ENCODE data around the gene SH3BGRL2. TPM values are rescaled to one million over a fixed set of nuclear protein-coding genes. Genes with fewer than 3 reads are reported as not detected.
A peak's percentile ranks its signal among the peaks of the same experiment; 100 is the strongest.

The SH3BGRL2 gene
- polyA plus RNA-seq, 1 donor = 42.7 TPM

- DNase-seq = no peak
- Histone ChIP-seq H3K36me3 (ENCODE audit: control insufficient read depth, insufficient read depth, low read length) (no peaks in the 10 kb centered on the region), H3K27ac (ENCODE audit: low read length) (no peak overlapping the region), H3K27me3 (ENCODE audit: control insufficient read depth, insufficient read depth, low read length) (no peaks in the 10 kb centered on the region), H3K4me3 (ENCODE audit: low read length) (no peak overlapping the region), H3K9me3 (ENCODE audit: control insufficient read depth, low read depth, low read length) (no peaks in the 10 kb centered on the region), H3K4me1 (ENCODE audit: control insufficient read depth, insufficient read depth, low read length) (peaks cover 12% of the 10 kb centered on the region)
These were observed 3.7 kb upstream of the SH3BGRL2 start for GRCh38 chr6:79627422-79627821.

DNA sequence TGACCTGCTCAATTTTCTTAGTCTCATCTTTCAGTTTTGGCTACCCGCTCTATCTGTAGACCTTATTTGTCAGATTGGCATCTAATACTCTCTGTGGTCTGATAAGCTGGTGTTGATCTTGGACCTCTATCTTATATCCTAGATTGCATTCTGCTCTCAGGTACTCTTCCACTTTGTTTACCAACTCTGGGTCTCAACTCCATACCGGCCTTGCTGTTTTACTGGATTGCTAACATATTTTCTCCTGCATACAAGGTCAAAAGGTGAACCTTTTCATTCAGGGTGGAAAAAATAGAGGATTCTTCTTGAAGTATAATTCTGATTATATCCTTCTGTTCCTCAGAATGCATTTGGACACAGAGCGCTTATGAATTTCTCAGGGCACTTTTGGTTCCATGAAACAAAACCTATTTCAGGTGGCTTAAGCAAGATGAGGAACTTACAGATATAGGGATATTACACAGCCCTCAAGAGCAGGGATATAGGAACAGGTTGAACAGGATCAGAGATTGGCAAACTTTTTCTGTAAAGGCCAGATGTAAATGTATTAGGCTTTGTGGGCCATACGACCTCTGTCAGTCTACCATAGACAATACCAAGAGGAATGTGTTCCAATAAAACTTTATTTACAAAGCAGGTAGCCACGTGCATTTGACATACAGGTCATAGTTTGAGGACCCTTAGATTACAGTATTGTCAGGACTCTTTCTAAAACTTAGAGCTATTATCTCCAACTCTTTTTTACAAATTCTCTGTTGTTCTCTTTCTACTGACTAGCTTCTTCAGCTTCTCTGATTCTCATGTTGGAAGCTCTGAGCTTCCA lies 2.5 kb upstream of the SH3BGRL2 start:
- H3K4me1 ChIP-seq (ENCODE audit: control insufficient read depth, insufficient read depth, low read length) = peaks cover 8% of the 10 kb centered on the region
- no peaks in the 10 kb centered on the region for H3K36me3 ChIP-seq (ENCODE audit: control insufficient read depth, insufficient read depth, low read length)
- no peak overlapping the region for H3K27ac ChIP-seq (ENCODE audit: low read length)
- WGBS (ENCODE audit: insufficient coverage, low lambda C conversion rate) = 100% methylated on average over 2 of the region's 5 CpGs
- H3K4me3 ChIP-seq (ENCODE audit: low read length) = no peak overlapping the region
- no peaks in the 10 kb centered on the region for H3K9me3 ChIP-seq (ENCODE audit: control insufficient read depth, low read depth, low read length)
- DNase-seq = no peak
- H3K27me3 ChIP-seq (ENCODE audit: control insufficient read depth, insufficient read depth, low read length) = no peaks in the 10 kb centered on the region

DNA sequence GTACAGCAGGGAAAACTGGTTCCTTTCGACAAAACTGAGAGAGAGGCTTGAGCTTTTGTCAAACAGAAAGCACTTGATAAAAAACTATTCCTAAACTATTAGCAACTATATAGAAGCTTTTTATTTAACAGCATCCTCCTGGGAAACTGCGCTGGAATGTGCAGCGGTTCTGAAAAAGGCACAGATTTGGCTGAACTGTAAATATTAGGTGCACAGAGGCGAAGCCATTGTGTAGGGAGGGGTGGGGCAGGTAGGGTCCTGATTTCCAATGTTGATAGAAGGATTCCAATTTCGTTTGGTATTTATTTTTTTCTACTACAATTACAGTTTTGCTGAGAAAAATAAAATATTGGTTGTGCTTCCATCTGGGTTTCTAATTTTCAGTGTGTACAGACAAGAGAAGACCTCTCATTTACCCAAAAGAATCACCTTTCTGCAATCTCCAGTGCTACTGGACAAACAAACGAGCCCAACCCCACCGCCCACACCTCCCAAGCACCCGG lies 698 bp upstream of the SH3BGRL2 start:
- peaks cover 14% of the 10 kb centered on the region for H3K4me1 ChIP-seq (ENCODE audit: control insufficient read depth, insufficient read depth, low read length)
- peak overlapping the region; percentile 94 for H3K4me3 ChIP-seq (ENCODE audit: low read length)
- peak overlapping the region; percentile 95 for H3K27ac ChIP-seq (ENCODE audit: low read length)
- no peaks in the 10 kb centered on the region for H3K36me3 ChIP-seq (ENCODE audit: control insufficient read depth, insufficient read depth, low read length)
- WGBS (ENCODE audit: insufficient coverage, low lambda C conversion rate) = 20% methylated on average over 2 of the region's 8 CpGs
- no peaks in the 10 kb centered on the region for H3K9me3 ChIP-seq (ENCODE audit: control insufficient read depth, low read depth, low read length)
- H3K27me3 ChIP-seq (ENCODE audit: control insufficient read depth, insufficient read depth, low read length) = no peaks in the 10 kb centered on the region
- no peak for DNase-seq

DNA sequence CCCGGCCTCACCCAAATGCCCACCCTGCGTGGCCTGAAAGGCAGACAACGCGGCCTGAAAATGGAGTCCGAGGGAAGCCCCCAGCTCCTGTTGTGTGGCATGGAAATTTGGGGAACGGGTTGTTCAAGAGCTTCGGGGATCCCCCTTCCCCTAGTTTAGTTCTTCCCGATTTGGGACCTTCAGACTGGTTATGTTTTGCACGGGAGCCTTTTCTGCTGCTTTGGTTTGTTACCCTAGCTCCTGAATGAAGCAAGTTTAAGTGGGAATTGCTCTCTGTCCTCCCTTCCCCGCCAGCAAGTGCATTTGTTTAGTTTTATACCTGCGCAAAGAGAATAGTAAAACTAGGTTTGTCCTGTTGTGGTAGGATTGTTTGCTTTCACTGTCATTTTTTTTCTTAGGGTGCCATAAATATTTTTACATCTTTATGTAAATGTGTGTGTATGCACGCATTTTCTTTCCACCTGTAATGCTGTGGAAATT lies 604 bp downstream of the SH3BGRL2 start:
- Histone ChIP-seq H3K4me1 (ENCODE audit: control insufficient read depth, insufficient read depth, low read length) (peaks cover 14% of the 10 kb centered on the region), H3K4me3 (ENCODE audit: low read length) (peak overlapping the region; percentile 94), H3K27ac (ENCODE audit: low read length) (peak overlapping the region; percentile 95), H3K36me3 (ENCODE audit: control insufficient read depth, insufficient read depth, low read length) (no peaks in the 10 kb centered on the region), H3K27me3 (ENCODE audit: control insufficient read depth, insufficient read depth, low read length) (no peaks in the 10 kb centered on the region), H3K9me3 (ENCODE audit: control insufficient read depth, low read depth, low read length) (no peaks in the 10 kb centered on the region)
- WGBS (ENCODE audit: insufficient coverage, low lambda C conversion rate) = 7% methylated on average over 3 of the region's 12 CpGs
- DNase-seq = peak in 1 of 2 donors; percentile 72

GRCh38 chr6:79632580-79632979 lies 1.5 kb downstream of the SH3BGRL2 start:
- Histone ChIP-seq H3K27ac (ENCODE audit: low read length) (no peak overlapping the region), H3K4me3 (ENCODE audit: low read length) (peak overlapping the region; percentile 94)

GRCh38 chr6:79634491-79635231 lies 3.5 kb downstream of the SH3BGRL2 start:
- Histone ChIP-seq H3K4me3 (ENCODE audit: low read length) (no peak overlapping the region), H3K9me3 (ENCODE audit: control insufficient read depth, low read depth, low read length) (no peaks in the 10 kb centered on the region), H3K27ac (ENCODE audit: low read length) (no peak overlapping the region), H3K27me3 (ENCODE audit: control insufficient read depth, insufficient read depth, low read length) (no peaks in the 10 kb centered on the region), H3K4me1 (ENCODE audit: control insufficient read depth, insufficient read depth, low read length) (peaks cover 14% of the 10 kb centered on the region), H3K36me3 (ENCODE audit: control insufficient read depth, insufficient read depth, low read length) (no peaks in the 10 kb centered on the region)
- no peak for DNase-seq
- 94% methylated on average over 2 of the region's 2 CpGs for WGBS (ENCODE audit: insufficient coverage, low lambda C conversion rate)

More at GRCh38 chr6:79632580-79632979, 1.5 kb downstream of the SH3BGRL2 start:
- H3K9me3 ChIP-seq (ENCODE audit: control insufficient read depth, low read depth, low read length) = no peaks in the 10 kb centered on the region
- peaks cover 14% of the 10 kb centered on the region for H3K4me1 ChIP-seq (ENCODE audit: control insufficient read depth, insufficient read depth, low read length)
- H3K27me3 ChIP-seq (ENCODE audit: control insufficient read depth, insufficient read depth, low read length) = no peaks in the 10 kb centered on the region
- WGBS (ENCODE audit: insufficient coverage, low lambda C conversion rate) = no CpG with 5 or more reads among the region's 2 CpGs
- no peak for DNase-seq
- H3K36me3 ChIP-seq (ENCODE audit: control insufficient read depth, insufficient read depth, low read length) = no peaks in the 10 kb centered on the region

GRCh38 chr6:79635232-79635543 lies 4.1 kb downstream of the SH3BGRL2 start:
- no CpG with 5 or more reads among the region's 2 CpGs for WGBS (ENCODE audit: insufficient coverage, low lambda C conversion rate)
- peaks cover 13% of the 10 kb centered on the region for H3K4me1 ChIP-seq (ENCODE audit: control insufficient read depth, insufficient read depth, low read length)
- no peak for DNase-seq
- H3K27me3 ChIP-seq (ENCODE audit: control insufficient read depth, insufficient read depth, low read length) = no peaks in the 10 kb centered on the region
- no peaks in the 10 kb centered on the region for H3K36me3 ChIP-seq (ENCODE audit: control insufficient read depth, insufficient read depth, low read length)
- H3K27ac ChIP-seq (ENCODE audit: low read length) = no peak overlapping the region
- H3K9me3 ChIP-seq (ENCODE audit: control insufficient read depth, low read depth, low read length) = no peaks in the 10 kb centered on the region
- H3K4me3 ChIP-seq (ENCODE audit: low read length) = no peak overlapping the region

- H3K9me3 ChIP-seq (ENCODE audit: control insufficient read depth, low read depth, low read length) = no peaks in the 10 kb centered on the region
These were observed 5.5 kb downstream of the SH3BGRL2 start for GRCh38 chr6:79636673-79637072.

DNA sequence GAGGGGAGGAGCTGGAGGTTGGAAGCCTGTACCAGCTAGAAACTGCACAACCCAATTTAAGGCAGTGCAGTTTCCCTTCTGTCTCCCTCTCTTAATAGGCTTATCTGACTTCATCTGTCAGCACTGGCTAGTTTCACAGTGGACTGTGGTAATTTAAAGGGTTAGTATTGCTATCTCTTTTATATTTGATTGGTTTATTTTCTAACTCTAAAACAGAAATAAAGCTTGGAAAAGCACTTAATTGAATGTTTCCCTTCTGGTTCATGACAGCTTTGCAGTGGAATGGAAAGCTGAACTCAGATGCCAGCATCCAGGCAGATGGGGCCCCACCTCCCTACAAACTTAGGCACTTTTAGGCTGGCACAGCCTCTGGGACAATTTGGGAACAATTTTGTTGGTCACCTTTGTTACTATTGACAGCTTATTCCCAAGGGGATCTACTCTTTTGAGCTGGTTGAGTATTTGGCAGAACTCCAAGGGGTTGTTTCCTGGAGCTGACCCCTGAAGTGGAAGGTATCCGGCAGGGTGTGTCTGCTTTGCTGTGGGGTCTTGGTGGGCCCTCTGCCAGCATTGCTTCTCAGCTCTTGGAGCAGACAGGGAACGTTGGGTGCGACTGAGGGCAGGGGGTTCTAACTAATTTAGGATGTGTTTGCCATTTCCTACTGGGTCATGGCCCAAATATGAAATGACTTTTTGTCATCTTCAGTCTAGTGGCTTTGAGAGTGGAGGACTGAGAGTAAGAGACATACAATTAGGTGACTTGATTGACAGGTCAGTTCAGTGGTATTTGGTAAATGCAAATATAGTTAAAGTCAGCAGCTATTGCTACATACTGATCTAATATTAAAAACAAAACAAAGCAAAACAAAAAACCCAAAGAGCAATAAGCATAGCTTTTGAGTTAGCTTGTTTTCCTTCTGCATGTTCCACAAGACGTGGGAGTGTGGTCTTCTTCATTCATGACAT lies 9.3 kb downstream of the SH3BGRL2 start:
- WGBS (ENCODE audit: insufficient coverage, low lambda C conversion rate) = no CpG with 5 or more reads among the region's 4 CpGs
- Histone ChIP-seq H3K4me1 (ENCODE audit: control insufficient read depth, insufficient read depth, low read length) (peaks cover 7% of the 10 kb centered on the region), H3K27me3 (ENCODE audit: control insufficient read depth, insufficient read depth, low read length) (no peaks in the 10 kb centered on the region), H3K9me3 (ENCODE audit: control insufficient read depth, low read depth, low read length) (no peaks in the 10 kb centered on the region), H3K4me3 (ENCODE audit: low read length) (no peak overlapping the region), H3K27ac (ENCODE audit: low read length) (no peak overlapping the region), H3K36me3 (ENCODE audit: control insufficient read depth, insufficient read depth, low read length) (no peaks in the 10 kb centered on the region)
- no peak for DNase-seq

More at GRCh38 chr6:79636673-79637072, 5.5 kb downstream of the SH3BGRL2 start:
- H3K4me1 ChIP-seq (ENCODE audit: control insufficient read depth, insufficient read depth, low read length) = peaks cover 8% of the 10 kb centered on the region
- H3K4me3 ChIP-seq (ENCODE audit: low read length) = no peak overlapping the region
- no CpG with 5 or more reads among the region's 1 CpG for WGBS (ENCODE audit: insufficient coverage, low lambda C conversion rate)
- no peak for DNase-seq
- H3K27me3 ChIP-seq (ENCODE audit: control insufficient read depth, insufficient read depth, low read length) = no peaks in the 10 kb centered on the region
- H3K27ac ChIP-seq (ENCODE audit: low read length) = no peak overlapping the region
- no peaks in the 10 kb centered on the region for H3K36me3 ChIP-seq (ENCODE audit: control insufficient read depth, insufficient read depth, low read length)

DNA sequence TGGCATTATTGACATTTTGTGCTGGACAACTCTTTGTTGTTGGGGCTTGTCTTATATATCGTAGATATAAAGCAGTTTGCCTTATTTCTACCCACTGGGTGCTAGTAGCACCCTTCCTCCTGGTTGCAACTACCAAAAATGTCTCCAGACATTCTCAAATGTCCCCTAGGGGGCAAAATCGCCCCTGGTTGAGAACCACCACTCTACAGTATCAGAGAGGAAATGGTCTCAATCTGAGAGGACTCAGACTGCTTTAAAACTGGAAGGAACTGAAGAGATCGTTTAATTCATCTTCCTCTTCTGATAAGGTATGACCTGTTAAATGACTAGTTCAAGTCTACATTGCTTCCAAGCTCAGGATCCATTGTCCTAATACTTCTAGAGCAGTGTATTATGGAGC lies 14.9 kb downstream of the SH3BGRL2 start:
- no peak overlapping the region for H3K27ac ChIP-seq (ENCODE audit: low read length)
- WGBS (ENCODE audit: insufficient coverage, low lambda C conversion rate) = no CpG with 5 or more reads among the region's 3 CpGs
- H3K4me3 ChIP-seq (ENCODE audit: low read length) = no peak overlapping the region
- H3K4me1 ChIP-seq (ENCODE audit: control insufficient read depth, insufficient read depth, low read length) = peaks cover 26% of the 10 kb centered on the region
- no peaks in the 10 kb centered on the region for H3K27me3 ChIP-seq (ENCODE audit: control insufficient read depth, insufficient read depth, low read length)
- no peaks in the 10 kb centered on the region for H3K36me3 ChIP-seq (ENCODE audit: control insufficient read depth, insufficient read depth, low read length)
- DNase-seq = no peak
- H3K9me3 ChIP-seq (ENCODE audit: control insufficient read depth, low read depth, low read length) = no peaks in the 10 kb centered on the region
